ENCODE results near the gene GJC2. TPM values are rescaled to one million over a fixed set of nuclear protein-coding genes. Genes with fewer than 3 reads are reported as not detected.

The GJC2 gene
- total RNA-seq, 1 experiment from 2014 or later: not detected

DNA sequence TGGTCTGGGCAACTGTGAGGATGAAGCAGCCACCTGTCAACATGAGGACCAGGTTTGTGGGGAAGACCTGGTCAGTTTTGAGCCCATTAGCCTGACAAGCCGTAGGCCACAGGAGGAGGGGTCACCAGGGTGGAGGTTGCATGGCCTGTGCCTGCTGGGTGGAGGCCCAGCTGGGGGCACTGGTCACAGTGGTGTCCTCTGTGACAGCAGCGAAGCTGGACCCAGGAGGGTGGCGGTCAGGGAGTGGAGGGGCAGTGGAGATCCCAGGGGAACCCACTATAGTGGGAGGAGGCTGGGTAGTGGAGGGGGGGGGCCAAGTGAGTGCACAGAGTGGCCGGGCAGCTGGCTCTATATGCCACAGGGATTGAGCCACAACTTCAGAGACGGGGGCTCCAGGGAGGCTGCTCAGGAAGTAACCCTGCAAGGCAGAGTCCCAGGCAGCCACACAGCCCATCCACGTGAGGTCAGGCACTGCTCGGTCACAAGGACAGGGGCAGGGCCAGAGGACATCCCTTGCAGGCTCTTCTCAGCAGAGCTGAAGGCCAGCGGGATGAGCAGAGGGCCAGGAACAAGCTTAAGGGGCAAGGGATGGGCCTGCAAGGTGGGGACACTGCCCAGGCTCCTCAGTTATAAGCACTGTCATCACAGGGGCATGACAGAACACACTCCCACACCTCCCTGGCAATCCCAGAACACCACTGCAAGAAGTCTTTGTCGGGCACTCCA lies 44.3 kb upstream of the GJC2 start:
- H2AFZ ChIP-seq (ENCODE audit: low read length): no peak overlapping the region
- H3K9ac ChIP-seq (ENCODE audit: low read length): no peak overlapping the region
- no peaks in the 10 kb centered on the region for H3K9me3 ChIP-seq (ENCODE audit: low read length)
- peak; percentile 38 for DNase-seq
- H4K20me1 ChIP-seq (ENCODE audit: insufficient read depth, low read depth, low read length): peaks cover 14% of the 10 kb centered on the region; the same call in 1 of the 2 replicates
- peaks cover 46% of the 10 kb centered on the region for H3K79me2 ChIP-seq (ENCODE audit: low read length)
- H3K4me2 ChIP-seq (ENCODE audit: low read depth, low read length, poor library complexity, severe bottlenecking): no peak overlapping the region
- H3K27me3 ChIP-seq (ENCODE audit: low read length): no peaks in the 10 kb centered on the region
- H3K9me2 ChIP-seq (replicated peaks; ENCODE audit: insufficient read depth, low read length): no peaks in the 10 kb centered on the region
- no peak overlapping the region for H3K27ac ChIP-seq (ENCODE audit: low read length)
- H3K36me3 ChIP-seq (ENCODE audit: insufficient read depth, low read length): 0 out of 2 replicates have a peak, but pooled peaks cover 9% of the 10 kb centered on the region
- no peak overlapping the region for H3K4me3 ChIP-seq (ENCODE audit: low read length)
- H3K4me1 ChIP-seq (ENCODE audit: low read length): peaks cover 48% of the 10 kb centered on the region

DNA sequence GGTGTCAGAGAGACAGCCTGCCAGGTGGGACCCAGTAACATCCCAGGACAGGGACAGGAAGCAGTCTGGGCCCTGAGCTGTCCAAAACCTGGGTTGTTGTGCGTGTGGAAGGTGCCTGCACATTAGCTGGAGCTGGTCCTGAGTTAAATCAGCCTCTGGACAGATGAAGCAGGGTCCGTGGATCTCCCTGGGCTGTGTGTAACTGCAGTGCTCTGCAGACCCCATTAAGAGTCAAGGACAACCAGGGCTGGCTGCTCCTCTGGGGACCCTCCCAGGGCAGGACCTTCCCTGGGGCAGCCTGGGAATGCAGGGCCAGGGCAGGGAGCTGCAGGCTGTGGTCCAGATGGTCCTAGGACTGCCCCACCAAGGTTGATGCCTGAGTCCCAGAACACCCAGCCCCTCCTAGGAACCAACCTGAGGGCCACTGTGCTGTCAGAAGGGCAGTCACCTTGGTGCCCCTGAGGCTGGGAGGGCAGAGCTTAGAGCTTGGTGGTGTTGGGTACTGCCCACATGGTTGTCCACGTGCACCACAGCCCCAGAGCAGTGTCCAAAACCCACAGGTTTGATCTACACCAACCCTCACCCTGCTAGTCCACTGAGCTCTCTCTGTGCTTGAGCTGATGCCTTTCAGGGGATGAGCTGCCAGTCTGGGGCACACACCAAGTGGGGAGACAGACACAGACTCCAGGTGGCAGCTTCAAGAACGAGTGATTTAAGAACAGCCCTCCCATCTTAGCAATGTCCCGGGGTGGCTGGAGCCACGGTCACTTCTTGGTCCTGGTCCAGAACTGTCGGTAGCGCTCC lies 43.5 kb upstream of the GJC2 start:
- no peak overlapping the region for H3K4me2 ChIP-seq (ENCODE audit: low read depth, low read length, poor library complexity, severe bottlenecking)
- H2AFZ ChIP-seq (ENCODE audit: low read length): no peak overlapping the region
- no peak overlapping the region for H3K4me3 ChIP-seq (ENCODE audit: low read length)
- H4K20me1 ChIP-seq (ENCODE audit: insufficient read depth, low read depth, low read length): peaks cover 9% of the 10 kb centered on the region; the same call in 1 of the 2 replicates
- no peak overlapping the region for H3K9ac ChIP-seq (ENCODE audit: low read length)
- peaks cover 42% of the 10 kb centered on the region for H3K4me1 ChIP-seq (ENCODE audit: low read length)
- H3K9me3 ChIP-seq (ENCODE audit: low read length): no peaks in the 10 kb centered on the region
- peak; percentile 39 for DNase-seq
- peaks cover 43% of the 10 kb centered on the region for H3K79me2 ChIP-seq (ENCODE audit: low read length)
- H3K36me3 ChIP-seq (ENCODE audit: insufficient read depth, low read length): 0 out of 2 replicates have a peak, but pooled peaks cover 9% of the 10 kb centered on the region
- no peak overlapping the region for H3K27ac ChIP-seq (ENCODE audit: low read length)
- H3K27me3 ChIP-seq (ENCODE audit: low read length): no peaks in the 10 kb centered on the region
- no peaks in the 10 kb centered on the region for H3K9me2 ChIP-seq (replicated peaks; ENCODE audit: insufficient read depth, low read length)

DNA sequence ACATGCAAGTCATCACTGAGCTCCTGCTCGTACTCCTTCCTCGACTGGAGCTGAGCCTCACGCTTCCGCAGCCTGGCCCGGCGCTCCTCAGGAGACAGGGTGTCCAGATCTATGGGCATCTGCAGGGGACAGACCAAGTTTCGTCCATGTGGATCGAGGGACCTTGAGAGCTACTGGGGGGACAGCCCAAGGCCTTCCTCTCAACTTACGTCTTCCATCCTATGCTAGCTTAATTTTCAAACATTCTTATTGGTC lies 43.0 kb upstream of the GJC2 start:
- Histone ChIP-seq H2AFZ (ENCODE audit: low read length) (no peak overlapping the region), H4K20me1 (ENCODE audit: insufficient read depth, low read depth, low read length) (0 out of 2 replicates have a peak, but pooled peaks cover 4% of the 10 kb centered on the region), H3K27me3 (ENCODE audit: low read length) (no peaks in the 10 kb centered on the region), H3K4me2 (ENCODE audit: low read depth, low read length, poor library complexity, severe bottlenecking) (no peak overlapping the region), H3K4me3 (ENCODE audit: low read length) (no peak overlapping the region), H3K9me2 (replicated peaks; ENCODE audit: insufficient read depth, low read length) (no peaks in the 10 kb centered on the region), H3K4me1 (ENCODE audit: low read length) (peaks cover 37% of the 10 kb centered on the region), H3K27ac (ENCODE audit: low read length) (no peak overlapping the region), H3K9me3 (ENCODE audit: low read length) (no peaks in the 10 kb centered on the region), H3K9ac (ENCODE audit: low read length) (no peak overlapping the region), H3K36me3 (ENCODE audit: insufficient read depth, low read length) (0 out of 2 replicates have a peak, but pooled peaks cover 9% of the 10 kb centered on the region), H3K79me2 (ENCODE audit: low read length) (peaks cover 38% of the 10 kb centered on the region)
- no peak for DNase-seq

DNA sequence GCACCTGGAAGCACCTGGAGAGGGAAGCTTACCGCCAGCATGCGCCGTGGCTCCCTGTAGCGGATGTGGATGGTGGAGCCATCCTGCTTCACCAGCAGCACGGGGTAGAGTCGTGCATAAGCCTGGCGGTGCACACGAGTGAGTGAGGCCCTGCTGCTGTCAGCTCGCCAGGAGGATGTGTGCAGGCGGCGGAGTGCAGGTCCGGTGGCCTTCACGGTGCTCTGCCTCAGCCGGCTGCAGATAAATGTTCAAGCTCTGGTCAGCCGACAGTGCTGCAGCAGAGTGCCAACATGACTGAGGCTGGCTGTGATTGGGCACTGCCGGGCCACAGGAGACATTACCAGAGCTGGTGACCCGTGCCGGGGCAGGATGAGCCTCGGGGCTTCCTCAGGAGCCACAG lies 42.1 kb upstream of the GJC2 start:
- H3K36me3 ChIP-seq (ENCODE audit: insufficient read depth, low read length): peaks cover 9% of the 10 kb centered on the region; the same call in 1 of the 2 replicates
- H4K20me1 ChIP-seq (ENCODE audit: insufficient read depth, low read depth, low read length): no peaks in the 10 kb centered on the region
- H3K4me1 ChIP-seq (ENCODE audit: low read length): peaks cover 34% of the 10 kb centered on the region
- H3K79me2 ChIP-seq (ENCODE audit: low read length): peaks cover 29% of the 10 kb centered on the region
- no peak overlapping the region for H2AFZ ChIP-seq (ENCODE audit: low read length)
- no peaks in the 10 kb centered on the region for H3K9me2 ChIP-seq (replicated peaks; ENCODE audit: insufficient read depth, low read length)
- no peaks in the 10 kb centered on the region for H3K27me3 ChIP-seq (ENCODE audit: low read length)
- H3K4me2 ChIP-seq (ENCODE audit: low read depth, low read length, poor library complexity, severe bottlenecking): peak overlapping the region; percentile 90
- H3K9ac ChIP-seq (ENCODE audit: low read length): peak overlapping the region; percentile 87
- no peak overlapping the region for H3K27ac ChIP-seq (ENCODE audit: low read length)
- H3K9me3 ChIP-seq (ENCODE audit: low read length): no peaks in the 10 kb centered on the region
- peak overlapping the region; percentile 87 for H3K4me3 ChIP-seq (ENCODE audit: low read length)
- DNase-seq: no peak

DNA sequence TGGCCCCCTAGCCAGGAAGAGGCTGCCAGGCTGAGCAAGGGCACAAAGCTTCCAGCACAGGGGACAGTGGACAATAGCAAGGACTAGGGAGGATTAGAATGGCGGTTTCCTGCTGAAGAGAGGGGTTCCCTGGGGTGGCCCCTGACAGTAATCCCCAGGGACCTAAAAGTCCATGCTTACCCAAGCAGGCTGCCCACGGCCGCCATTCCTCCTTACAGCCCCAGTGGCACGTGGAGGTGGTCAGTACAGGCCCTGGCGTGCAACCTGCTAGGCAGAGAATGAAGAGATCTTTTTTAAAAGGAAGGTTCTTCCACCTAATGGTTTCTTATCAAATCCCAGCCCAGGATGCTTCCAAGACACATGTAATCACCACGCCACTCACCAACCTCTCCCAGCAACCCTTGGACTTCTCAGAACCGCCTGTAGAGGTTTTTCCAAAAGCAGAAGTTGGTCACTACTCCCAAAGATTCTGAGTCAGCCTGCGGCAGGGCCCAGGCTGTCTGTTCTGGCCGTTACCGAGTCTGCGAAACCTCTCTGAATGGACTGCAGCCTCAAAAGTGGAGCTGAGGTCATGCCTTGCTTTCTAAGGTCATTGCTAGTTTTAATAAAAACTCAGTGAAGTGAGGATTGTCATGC lies 41.6 kb upstream of the GJC2 start:
- Histone ChIP-seq H3K4me1 (ENCODE audit: low read length) (peaks cover 34% of the 10 kb centered on the region), H3K79me2 (ENCODE audit: low read length) (peaks cover 26% of the 10 kb centered on the region), H3K9me2 (replicated peaks; ENCODE audit: insufficient read depth, low read length) (no peaks in the 10 kb centered on the region), H4K20me1 (ENCODE audit: insufficient read depth, low read depth, low read length) (no peaks in the 10 kb centered on the region), H3K4me2 (ENCODE audit: low read depth, low read length, poor library complexity, severe bottlenecking) (peak overlapping the region; percentile 90), H3K4me3 (ENCODE audit: low read length) (peak overlapping the region; percentile 87), H3K27ac (ENCODE audit: low read length) (no peak overlapping the region), H3K36me3 (ENCODE audit: insufficient read depth, low read length) (peaks cover 9% of the 10 kb centered on the region; the same call in 1 of the 2 replicates), H3K9me3 (ENCODE audit: low read length) (no peaks in the 10 kb centered on the region), H3K27me3 (ENCODE audit: low read length) (no peaks in the 10 kb centered on the region), H2AFZ (ENCODE audit: low read length) (no peak overlapping the region), H3K9ac (ENCODE audit: low read length) (peak overlapping the region; percentile 87)
- no peak for DNase-seq

DNA sequence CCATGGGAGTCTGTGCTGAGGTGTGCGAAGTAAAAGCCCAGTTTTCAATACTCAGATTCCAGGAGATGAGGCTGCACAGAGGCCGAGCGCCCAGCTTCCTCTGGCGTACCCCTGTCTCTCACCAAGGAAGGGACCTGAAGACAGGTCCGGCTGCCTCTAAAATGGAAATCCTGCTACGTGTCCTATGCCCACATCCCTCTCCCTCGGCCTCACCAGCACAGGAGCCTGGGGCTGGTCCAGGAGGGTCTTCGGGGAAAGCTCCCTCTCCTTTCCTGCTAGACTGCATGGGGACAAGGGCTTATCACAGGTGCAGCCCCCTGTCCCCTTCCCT lies 41.0 kb upstream of the GJC2 start:
- Histone ChIP-seq H3K4me2 (ENCODE audit: low read depth, low read length, poor library complexity, severe bottlenecking) (peak overlapping the region; percentile 90), H3K27ac (ENCODE audit: low read length) (no peak overlapping the region), H2AFZ (ENCODE audit: low read length) (no peak overlapping the region), H3K9ac (ENCODE audit: low read length) (peak overlapping the region; percentile 87), H3K79me2 (ENCODE audit: low read length) (peaks cover 26% of the 10 kb centered on the region), H3K9me2 (replicated peaks; ENCODE audit: insufficient read depth, low read length) (no peaks in the 10 kb centered on the region), H3K4me1 (ENCODE audit: low read length) (peaks cover 30% of the 10 kb centered on the region), H3K27me3 (ENCODE audit: low read length) (no peaks in the 10 kb centered on the region), H4K20me1 (ENCODE audit: insufficient read depth, low read depth, low read length) (no peaks in the 10 kb centered on the region), H3K36me3 (ENCODE audit: insufficient read depth, low read length) (peaks cover 9% of the 10 kb centered on the region; the same call in 1 of the 2 replicates), H3K9me3 (ENCODE audit: low read length) (no peaks in the 10 kb centered on the region), H3K4me3 (ENCODE audit: low read length) (peak overlapping the region; percentile 87)
- peak; percentile 55 for DNase-seq

DNA sequence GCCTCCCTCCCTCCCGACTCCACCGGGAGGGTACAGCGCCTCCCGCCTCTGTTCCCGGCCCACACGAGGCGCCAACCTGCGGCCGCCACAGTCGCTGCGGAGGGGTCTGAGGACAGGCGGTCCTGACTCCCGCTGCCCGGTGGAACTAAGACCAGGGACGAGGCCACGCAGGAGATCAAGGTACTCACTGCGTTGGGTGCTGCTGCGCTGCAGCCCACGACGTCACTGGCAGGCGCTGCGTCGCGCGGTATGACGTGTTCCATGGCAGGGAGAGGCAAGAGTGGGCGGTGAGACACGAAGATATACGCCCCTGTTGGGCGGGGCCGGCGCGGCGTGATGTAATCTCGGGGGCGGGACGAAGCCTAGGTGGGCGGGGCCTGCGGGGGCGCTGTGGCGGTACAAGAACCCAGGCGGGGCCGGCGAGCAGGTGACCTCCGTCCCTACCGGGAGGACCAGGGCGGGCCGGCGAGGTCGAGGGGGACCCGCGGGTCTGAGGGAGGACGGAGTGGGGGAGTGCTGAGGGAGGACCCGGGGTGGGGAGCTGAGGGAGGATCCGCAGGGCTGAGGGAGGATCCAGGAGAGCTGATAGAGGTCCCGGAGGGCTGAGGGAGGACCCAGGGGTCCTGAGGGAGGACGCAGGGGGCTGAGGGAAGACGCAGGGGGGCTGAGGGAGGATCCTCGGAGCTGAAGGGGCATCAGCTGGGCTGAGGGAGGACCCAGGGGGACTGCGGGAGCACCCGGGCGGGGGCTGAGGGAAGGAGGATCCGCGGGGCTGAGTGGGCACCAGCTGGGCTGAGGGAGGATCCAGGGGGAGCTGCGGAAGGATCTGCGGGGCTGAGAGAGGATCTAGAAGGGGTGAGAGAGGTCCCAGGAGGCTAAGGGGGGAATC lies 40.4 kb upstream of the GJC2 start, which contains the start of gene MRPL55:
Gene MRPL55, minus strand, starts transcription at position 227 of the 889 bp plus-strand sequence. CDS start 1,039 bp downstream, outside the sequence.
- H3K9me2 ChIP-seq (replicated peaks; ENCODE audit: insufficient read depth, low read length): no peaks in the 10 kb centered on the region
- H2AFZ ChIP-seq (ENCODE audit: low read length): peak within 1 kb of the TSS; percentile 52; the same call in 1 of the 2 replicates
- H3K9ac ChIP-seq (ENCODE audit: low read length): peak within 1 kb of the TSS; percentile 87
- H3K27ac ChIP-seq (ENCODE audit: low read length): peak within 1 kb of the TSS; percentile 19; the same call in 1 of the 2 replicates
- H3K79me2 ChIP-seq (ENCODE audit: low read length): peaks cover 26% of the 10 kb centered on the region
- H3K4me3 ChIP-seq (ENCODE audit: low read length): peak within 1 kb of the TSS; percentile 87
- DNase-seq: peak; percentile 98
- peak within 1 kb of the TSS; percentile 90 for H3K4me2 ChIP-seq (ENCODE audit: low read depth, low read length, poor library complexity, severe bottlenecking)
- no peaks in the 10 kb centered on the region for H3K9me3 ChIP-seq (ENCODE audit: low read length)
- no peaks in the 10 kb centered on the region for H4K20me1 ChIP-seq (ENCODE audit: insufficient read depth, low read depth, low read length)
- peaks cover 9% of the 10 kb centered on the region; the same call in 1 of the 2 replicates for H3K36me3 ChIP-seq (ENCODE audit: insufficient read depth, low read length)
- H3K4me1 ChIP-seq (ENCODE audit: low read length): peaks cover 24% of the 10 kb centered on the region
- no peaks in the 10 kb centered on the region for H3K27me3 ChIP-seq (ENCODE audit: low read length)
